Measurements from ENCODE around the gene SLC16A13.
"Not testable (repeated sequence)": the region's sequence is repeated elsewhere in the genome, so short reads cannot be mapped to it uniquely, and the experiment has no call there.

DNA sequence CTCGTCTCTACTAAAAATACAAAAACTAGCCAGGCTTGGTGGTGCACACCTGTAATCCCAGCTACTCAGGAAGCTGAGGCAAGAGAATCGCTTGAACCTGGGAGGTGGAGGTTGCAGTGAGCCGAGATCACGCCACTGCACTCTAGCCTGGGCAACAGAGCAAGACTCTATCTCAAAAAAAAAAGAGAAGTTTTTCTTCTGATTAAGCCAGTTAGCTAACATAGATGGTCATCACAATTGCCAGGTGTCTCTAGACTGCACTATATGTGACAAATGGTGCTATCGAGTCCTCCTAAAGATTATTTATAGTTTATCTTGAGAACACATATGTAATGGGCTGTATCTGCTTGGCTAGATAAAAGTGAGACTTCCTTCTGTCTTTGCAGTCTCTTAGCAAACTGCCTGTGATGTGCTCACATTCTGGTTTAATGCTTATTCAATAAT is 42.2 kb upstream of the SLC16A13 start:
- not testable (repeated sequence) for TF ChIP-seq EZH2 (IDR thresholded peaks at IDR 0.05; ENCODE audit: insufficient read depth, poor library complexity, severe bottlenecking); EZH2phosphoT487 (IDR thresholded peaks at IDR 0.05; ENCODE audit: insufficient read depth, low read depth)
